Neural progenitor cell (in vitro differentiated cells): Measurements from ENCODE around the gene TRIM31. TPM values are rescaled to one million over a fixed set of nuclear protein-coding genes. Genes with fewer than 3 reads are reported as not detected.

Source experiments
- DNase-seq: peaks from one replicate; pipeline ENCODE4 v3.0.0-alpha.2; 2016; ENCODE audit warnings: low spot score
- H2AFZ ChIP-seq: fragments of 200-600 bp; sonication (generic); replicated peaks from 2 replicates; pipeline ENCODE4 v1.6.1; 2016; ENCODE audit warnings: antibody characterized with exemption
- H3F3A ChIP-seq: fragments of 200-600 bp; sonication (generic); 2 replicates; pipeline ENCODE4 v1.6.1; 2016; ENCODE audit warnings: antibody characterized with exemption, low read depth
- H3K27ac ChIP-seq: fragments of 200-600 bp; sonication (generic); 2 replicates; pipeline ENCODE4 v1.5.1; 2016; ENCODE audit warnings: mild to moderate bottlenecking
- H3K27me3 ChIP-seq: fragments of 200-600 bp; sonication (generic); 2 replicates; pipeline ENCODE4 v1.6.1; 2016; ENCODE audit warnings: mild to moderate bottlenecking, moderate library complexity
- H3K36me3 ChIP-seq: fragments of 200-600 bp; sonication (generic); 2 replicates; pipeline ENCODE4 v1.5.1; 2016
- H3K4me1 ChIP-seq: fragments of 200-600 bp; sonication (generic); 2 replicates; pipeline ENCODE4 v1.6.1; 2016; ENCODE audit warnings: mixed run types
- H3K4me2 ChIP-seq: fragments of 200-600 bp; sonication (generic); 2 replicates; pipeline ENCODE4 v1.6.1; 2016
- H3K4me3 ChIP-seq: fragments of 200-600 bp; sonication (generic); 2 replicates; pipeline ENCODE4 v1.5.1; 2016
- H3K79me2 ChIP-seq: fragments of 200-600 bp; sonication (generic); 2 replicates; pipeline ENCODE4 v1.6.1; 2016; ENCODE audit warnings: low read depth
- H3K9ac ChIP-seq: fragments of 200-600 bp; sonication (generic); 2 replicates; pipeline ENCODE4 v1.6.1; 2016
- H3K9me3 ChIP-seq: fragments of 200-600 bp; sonication (generic); 2 replicates; pipeline ENCODE4 v1.5.1; 2016; ENCODE audit warnings: low read depth
- H4K20me1 ChIP-seq: fragments of 200-600 bp; sonication (generic); 2 replicates; pipeline ENCODE4 v1.6.1; 2016; ENCODE audit warnings: low read depth
- H3K27ac Mint-ChIP-seq: 3 replicates; pipeline ENCODE4 v1.8.0; 2021; ENCODE audit warnings: mixed read lengths
- H3K27me3 Mint-ChIP-seq: 2 replicates; pipeline ENCODE4 v1.8.0; 2022; ENCODE audit warnings: low read depth, mild to moderate bottlenecking, inconsistent platforms, moderate library complexity, mixed read lengths; ENCODE audit not compliant: insufficient read depth
- H3K36me3 Mint-ChIP-seq: 3 replicates; pipeline ENCODE4 v1.8.0; 2021; ENCODE audit warnings: mixed read lengths
- H3K4me1 Mint-ChIP-seq: 3 replicates; pipeline ENCODE4 v1.8.0; 2021; ENCODE audit warnings: mixed read lengths
- H3K4me3 Mint-ChIP-seq: 3 replicates; pipeline ENCODE4 v1.8.0; 2021; ENCODE audit warnings: mild to moderate bottlenecking, moderate library complexity, mixed read lengths
- H3K9me3 Mint-ChIP-seq: 3 replicates; pipeline ENCODE4 v1.8.0; 2020; ENCODE audit warnings: mixed read lengths
- EZH2 ChIP-seq: fragments of 200-600 bp; sonication (generic); IDR thresholded peaks from 2 replicates; pipeline ENCODE4 v1.6.1; 2017; ENCODE audit warnings: antibody characterized with exemption, mild to moderate bottlenecking, moderate library complexity
- EZH2phosphoT487 ChIP-seq: fragments of 200-600 bp; sonication (generic); IDR thresholded peaks from 2 replicates; pipeline ENCODE4 v1.6.1; 2017; ENCODE audit warnings: antibody characterized with exemption
- total RNA-seq: library from RNA; depleted of rRNA; stranded (reverse); fragments of >200 nt; gene quantifications from 2 replicates; pipeline ENCODE4 v1.2.3, GENCODE V29; 2015; ENCODE audit warnings: low replicate concordance
- TF ChIP-seq, protein P1 (sequence below): fragments of 200-600 bp; sonication (generic); IDR thresholded peaks from 2 replicates; pipeline ENCODE4 v1.5.1; 2017; ENCODE audit warnings: antibody characterized with exemption, mild to moderate bottlenecking

The TRIM31 gene
- total RNA-seq, 1 donor from 2014 or later, result not detected

DNA sequence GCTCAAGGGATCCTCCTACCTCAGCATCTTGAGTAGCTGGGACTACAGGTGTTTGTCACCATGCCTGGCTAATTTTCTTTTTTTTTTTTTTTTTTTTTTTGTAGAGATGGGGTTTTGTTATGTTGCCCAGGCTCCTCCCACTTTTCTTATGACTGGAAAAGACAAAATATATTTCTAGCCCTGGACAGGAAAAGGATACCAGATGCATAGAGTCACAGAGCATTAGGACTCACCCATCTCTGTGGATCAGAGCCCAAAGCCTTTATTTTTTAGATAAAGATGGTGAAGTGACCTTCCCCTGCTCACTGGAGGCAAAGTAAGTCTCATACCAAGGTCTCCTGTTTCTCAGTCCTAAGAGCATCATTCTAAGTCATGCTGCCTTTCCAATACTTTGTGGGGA is 44.7 kb upstream of the TRIM31 start:
- no peaks in the 10 kb centered on the region for H3K9me3 ChIP-seq
- peaks cover 31% of the 10 kb centered on the region for H3K27me3 ChIP-seq
- TF ChIP-seq EZH2phosphoT487 (no peak), EZH2 (no peak)
- TF ChIP-seq, protein P1, sequence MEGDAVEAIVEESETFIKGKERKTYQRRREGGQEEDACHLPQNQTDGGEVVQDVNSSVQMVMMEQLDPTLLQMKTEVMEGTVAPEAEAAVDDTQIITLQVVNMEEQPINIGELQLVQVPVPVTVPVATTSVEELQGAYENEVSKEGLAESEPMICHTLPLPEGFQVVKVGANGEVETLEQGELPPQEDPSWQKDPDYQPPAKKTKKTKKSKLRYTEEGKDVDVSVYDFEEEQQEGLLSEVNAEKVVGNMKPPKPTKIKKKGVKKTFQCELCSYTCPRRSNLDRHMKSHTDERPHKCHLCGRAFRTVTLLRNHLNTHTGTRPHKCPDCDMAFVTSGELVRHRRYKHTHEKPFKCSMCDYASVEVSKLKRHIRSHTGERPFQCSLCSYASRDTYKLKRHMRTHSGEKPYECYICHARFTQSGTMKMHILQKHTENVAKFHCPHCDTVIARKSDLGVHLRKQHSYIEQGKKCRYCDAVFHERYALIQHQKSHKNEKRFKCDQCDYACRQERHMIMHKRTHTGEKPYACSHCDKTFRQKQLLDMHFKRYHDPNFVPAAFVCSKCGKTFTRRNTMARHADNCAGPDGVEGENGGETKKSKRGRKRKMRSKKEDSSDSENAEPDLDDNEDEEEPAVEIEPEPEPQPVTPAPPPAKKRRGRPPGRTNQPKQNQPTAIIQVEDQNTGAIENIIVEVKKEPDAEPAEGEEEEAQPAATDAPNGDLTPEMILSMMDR, result no peak
- H3K4me1 ChIP-seq, result no peaks in the 10 kb centered on the region
- no peak overlapping the region for H2AFZ ChIP-seq
- no peak for DNase-seq
- no peak overlapping the region for H3K9ac ChIP-seq
- no peaks in the 10 kb centered on the region for H3F3A ChIP-seq
- no peak overlapping the region for H3K4me2 ChIP-seq
- H3K4me3 ChIP-seq, result no peak overlapping the region
- no peaks in the 10 kb centered on the region for H3K79me2 ChIP-seq
- Mint-ChIP-seq H3K9me3 (no peaks in the 10 kb centered on the region), H3K27me3 (peaks cover 6% of the 10 kb centered on the region), H3K27ac (no peak overlapping the region), H3K4me1 (no peaks in the 10 kb centered on the region), H3K4me3 (no peak overlapping the region), H3K36me3 (no peaks in the 10 kb centered on the region)
- H3K27ac ChIP-seq, result no peak overlapping the region
- H4K20me1 ChIP-seq, result no peaks in the 10 kb centered on the region
- no peaks in the 10 kb centered on the region for H3K36me3 ChIP-seq

DNA sequence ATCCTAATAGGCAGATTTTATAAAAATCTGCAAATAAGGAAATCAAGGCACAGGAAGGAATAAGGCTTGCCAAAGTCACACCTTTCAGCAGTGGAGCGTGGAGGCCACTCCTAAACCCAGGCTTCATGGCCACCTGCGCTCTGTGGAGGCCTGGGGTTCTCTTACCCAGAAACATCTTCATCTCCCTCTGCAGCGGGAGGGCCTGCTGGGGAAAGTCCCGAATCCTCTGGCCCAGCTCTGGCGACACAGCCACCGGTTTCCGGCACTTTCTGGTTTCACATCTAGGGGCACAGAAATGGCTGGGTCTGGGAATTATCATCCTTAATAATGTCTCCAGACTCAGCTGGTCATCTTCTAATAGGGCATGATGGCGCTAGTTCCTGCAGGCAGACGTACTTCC is 43.9 kb upstream of the TRIM31 start:
- H3F3A ChIP-seq, result no peaks in the 10 kb centered on the region
- H3K4me3 ChIP-seq, result no peak overlapping the region
- Mint-ChIP-seq H3K9me3 (no peaks in the 10 kb centered on the region), H3K27me3 (peaks cover 6% of the 10 kb centered on the region), H3K27ac (no peak overlapping the region), H3K36me3 (no peaks in the 10 kb centered on the region), H3K4me1 (no peaks in the 10 kb centered on the region), H3K4me3 (no peak overlapping the region)
- no peak for DNase-seq
- no peak overlapping the region for H3K9ac ChIP-seq
- no peak overlapping the region for H2AFZ ChIP-seq
- no peak overlapping the region for H3K4me2 ChIP-seq
- no peaks in the 10 kb centered on the region for H4K20me1 ChIP-seq
- TF ChIP-seq EZH2phosphoT487, result no peak
- H3K4me1 ChIP-seq, result no peaks in the 10 kb centered on the region
- peaks cover 31% of the 10 kb centered on the region for H3K27me3 ChIP-seq
- H3K79me2 ChIP-seq, result no peaks in the 10 kb centered on the region
- H3K9me3 ChIP-seq, result no peaks in the 10 kb centered on the region
- no peak overlapping the region for H3K27ac ChIP-seq
- H3K36me3 ChIP-seq, result no peaks in the 10 kb centered on the region

DNA sequence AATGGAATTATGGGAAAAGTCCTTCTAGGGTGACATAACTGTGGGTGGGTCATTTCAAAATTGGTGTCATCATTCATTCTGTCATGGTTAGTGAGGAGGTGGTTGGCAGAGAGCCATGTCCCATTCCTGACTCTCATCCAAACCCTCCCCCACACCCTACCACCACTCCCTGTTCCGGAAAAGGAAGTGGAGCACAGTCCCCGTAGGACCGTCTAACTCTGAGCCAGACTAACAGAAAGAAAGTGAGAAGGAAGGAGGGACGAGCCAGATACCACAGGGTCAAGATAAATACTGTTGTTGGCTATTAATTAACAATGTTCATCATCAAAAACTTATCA is 43.3 kb upstream of the TRIM31 start:
- Mint-ChIP-seq H3K4me1 (no peaks in the 10 kb centered on the region), H3K27ac (no peak overlapping the region), H3K4me3 (no peak overlapping the region), H3K36me3 (no peaks in the 10 kb centered on the region), H3K27me3 (peaks cover 6% of the 10 kb centered on the region), H3K9me3 (no peaks in the 10 kb centered on the region)
- Histone ChIP-seq H3K9me3 (no peaks in the 10 kb centered on the region), H3F3A (no peaks in the 10 kb centered on the region), H3K9ac (no peak overlapping the region), H3K4me2 (no peak overlapping the region), H3K4me3 (no peak overlapping the region), H4K20me1 (no peaks in the 10 kb centered on the region), H3K79me2 (no peaks in the 10 kb centered on the region), H3K27ac (no peak overlapping the region), H3K27me3 (peaks cover 31% of the 10 kb centered on the region), H3K36me3 (no peaks in the 10 kb centered on the region), H2AFZ (no peak overlapping the region), H3K4me1 (no peaks in the 10 kb centered on the region)
- DNase-seq, result no peak
- TF ChIP-seq, protein P1, result no peak
- no peak for TF ChIP-seq EZH2phosphoT487
- TF ChIP-seq EZH2, result no peak

DNA sequence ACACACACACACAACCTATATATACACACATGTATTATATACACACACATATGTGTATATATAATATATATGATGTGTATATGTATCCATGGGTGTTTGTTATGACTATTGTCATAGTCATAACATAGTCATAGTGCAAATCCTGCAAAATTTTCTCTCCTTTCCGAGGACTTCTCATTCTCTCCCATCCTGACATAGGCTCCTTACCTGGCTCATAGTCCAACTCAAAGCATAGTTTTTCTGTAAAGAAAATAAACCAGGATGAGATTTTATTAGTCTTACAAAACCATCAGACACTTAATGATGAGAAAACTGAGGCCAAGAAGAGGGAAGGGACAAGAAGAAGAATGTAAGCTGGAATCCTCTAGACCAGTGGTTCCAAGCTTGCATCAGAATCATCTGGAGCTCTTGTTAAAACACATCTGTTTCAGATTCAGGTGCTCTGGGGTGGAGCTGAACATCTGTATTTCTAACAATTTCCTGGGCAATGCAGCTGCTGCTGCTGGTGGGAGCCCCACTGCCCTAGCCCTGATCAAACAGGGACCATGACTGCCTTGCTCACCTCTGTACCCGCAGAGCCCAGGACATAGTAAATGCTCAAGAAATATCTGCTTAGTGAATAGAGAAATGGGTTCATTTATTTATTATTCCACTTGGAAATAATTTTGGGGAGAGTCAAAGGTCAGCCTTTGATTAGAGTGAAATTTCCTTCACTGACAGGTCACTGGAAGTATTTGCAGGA is 42.8 kb upstream of the TRIM31 start:
- TF ChIP-seq, protein P1, result no peak
- no peak for TF ChIP-seq EZH2
- TF ChIP-seq EZH2phosphoT487, result no peak
- Histone ChIP-seq H3K27me3 (peaks cover 31% of the 10 kb centered on the region), H3K27ac (no peak overlapping the region), H3F3A (no peaks in the 10 kb centered on the region), H3K4me3 (no peak overlapping the region), H4K20me1 (no peaks in the 10 kb centered on the region), H3K36me3 (no peaks in the 10 kb centered on the region), H2AFZ (no peak overlapping the region), H3K4me2 (no peak overlapping the region), H3K9me3 (no peaks in the 10 kb centered on the region), H3K9ac (no peak overlapping the region), H3K4me1 (no peaks in the 10 kb centered on the region), H3K79me2 (no peaks in the 10 kb centered on the region)
- H3K27me3 Mint-ChIP-seq, result peaks cover 6% of the 10 kb centered on the region
- H3K27ac Mint-ChIP-seq, result no peak overlapping the region
- no peak for DNase-seq
- no peaks in the 10 kb centered on the region for H3K36me3 Mint-ChIP-seq
- H3K4me3 Mint-ChIP-seq, result no peak overlapping the region
- no peaks in the 10 kb centered on the region for H3K9me3 Mint-ChIP-seq
- no peaks in the 10 kb centered on the region for H3K4me1 Mint-ChIP-seq
